GM21529 (cell line): ENCODE data around the gene RASSF7.
"Not testable (repeated sequence)": the region's sequence is repeated elsewhere in the genome, so short reads cannot be mapped to it uniquely, and the experiment has no call there.

Source experiments
- ATAC-seq: cut with Tn5 transposase; IDR thresholded peaks from one replicate; pipeline ENCODE4 v1.9.1; 2021; ENCODE audit not compliant: unreplicated experiment

The RASSF7 gene

GRCh38 chr11:563812-564578, 3.2 kb downstream of the RASSF7 start:
- ATAC-seq, result no peak

- no peak for ATAC-seq
Measured at GRCh38 chr11:565921-566509, 5.2 kb downstream of the RASSF7 start.

GRCh38 chr11:567011-567628, 6.3 kb downstream of the RASSF7 start:
- ATAC-seq, result no peak

GRCh38 chr11:567629-568292, 7.0 kb downstream of the RASSF7 start:
- ATAC-seq, result peak; percentile 3

GRCh38 chr11:568306-569157, 7.8 kb downstream of the RASSF7 start:
- peak; percentile 84 for ATAC-seq

GRCh38 chr11:569158-569885, 8.6 kb downstream of the RASSF7 start:
- ATAC-seq, result no peak

GRCh38 chr11:571802-572185, 11.0 kb downstream of the RASSF7 start:
- no peak for ATAC-seq

- ATAC-seq, result no peak
Measured at GRCh38 chr11:573146-573759, 12.5 kb downstream of the RASSF7 start.

GRCh38 chr11:574031-574570, 13.3 kb downstream of the RASSF7 start:
- ATAC-seq, result not testable (repeated sequence)

GRCh38 chr11:574632-575312, 14.0 kb downstream of the RASSF7 start:
- peak; percentile 1 for ATAC-seq

- peak; percentile 43 for ATAC-seq
Measured at GRCh38 chr11:575313-575995, 14.7 kb downstream of the RASSF7 start.

- peak; percentile 82 for ATAC-seq
Measured at GRCh38 chr11:575996-576768, 15.4 kb downstream of the RASSF7 start, which contains the start of gene PHRF1. Gene PHRF1 (plus strand): TSS chr11:576470. CDS start chr11:581513, 5,043 bp downstream.

- ATAC-seq, result no peak
Measured at GRCh38 chr11:576811-577610, 16.2 kb downstream of the RASSF7 start.

GRCh38 chr11:577611-577894, 16.8 kb downstream of the RASSF7 start:
- no peak for ATAC-seq

- no peak for ATAC-seq
Measured at GRCh38 chr11:578276-579035, 17.7 kb downstream of the RASSF7 start.
